ENCODE measurements around the gene MEGF10.

DNA sequence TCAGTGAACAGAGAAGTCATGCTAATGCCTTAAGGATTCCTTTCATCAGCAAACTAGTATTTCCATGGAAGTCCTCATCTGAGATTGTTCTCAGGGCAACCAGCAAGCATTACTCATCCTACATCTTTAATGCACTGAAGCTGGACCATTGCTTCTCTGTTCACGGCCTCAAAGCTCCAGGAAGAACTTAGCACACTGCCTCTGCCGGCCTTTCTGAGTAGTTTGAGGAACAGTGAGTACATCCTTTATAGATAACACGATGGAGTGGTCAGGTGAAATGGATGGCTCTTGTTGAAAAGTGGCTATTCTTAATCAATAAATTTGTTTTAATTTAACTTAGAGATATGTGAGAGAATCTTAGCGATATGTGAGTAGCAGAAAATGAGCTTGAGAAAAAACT is 35.8 kb downstream of the MEGF10 start:
- TF ChIP-seq CTCF (IDR thresholded peaks at IDR 0.05; ENCODE audit: borderline replicate concordance, extremely low read depth, low read length, poor library complexity, severe bottlenecking) (no peak), EZH2 (IDR thresholded peaks at IDR 0.05; ENCODE audit: borderline replicate concordance, low read depth, low read length, severe bottlenecking) (no peak)
